NCI-H2171 treated with DMSO at 0.1 percent for 48 hours (cell line): ENCODE data around the gene PLG.
"Not testable (repeated sequence)": the region's sequence is repeated elsewhere in the genome, so short reads cannot be mapped to it uniquely, and the experiment has no call there.

ENCODE experiments used
- DNase-seq: peaks from one replicate; lab custom pipeline; 2025; lab: John Stamatoyannopoulos, UW

Gene PLG

DNA sequence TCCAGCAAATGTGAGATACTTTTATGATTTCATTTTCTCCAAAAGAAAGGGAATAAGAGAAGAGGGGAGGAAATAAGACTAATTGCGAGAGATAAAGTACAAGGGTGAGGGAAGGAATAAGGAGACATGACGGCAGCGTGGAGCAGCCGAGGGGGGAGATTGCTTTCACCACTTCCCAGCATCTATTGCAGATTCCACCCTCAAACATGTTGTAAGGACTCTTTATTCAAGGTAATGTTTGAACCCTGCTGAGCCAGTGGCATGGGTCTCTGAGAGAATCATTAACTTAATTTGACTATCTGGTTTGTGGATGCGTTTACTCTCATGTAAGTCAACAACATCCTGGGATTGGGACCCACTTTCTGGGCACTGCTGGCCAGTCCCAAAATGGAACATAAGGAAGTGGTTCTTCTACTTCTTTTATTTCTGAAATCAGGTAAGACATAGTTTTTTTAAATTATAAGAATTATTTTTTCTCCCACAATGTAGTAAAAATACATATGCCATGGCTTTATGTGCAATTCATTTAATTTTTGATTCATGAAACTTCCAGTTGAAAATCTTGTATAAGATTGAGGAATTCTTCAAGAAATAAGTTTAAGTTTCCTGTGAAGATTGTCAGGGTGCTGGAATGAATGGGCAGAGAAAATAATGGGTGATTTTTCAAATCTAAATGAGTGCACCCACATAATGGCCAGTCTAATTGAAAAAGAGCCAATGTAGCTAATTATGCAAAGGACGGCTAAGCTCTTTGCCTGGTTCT lies at the start of gene PLG:
TSS of gene PLG (plus strand) at position 327 of the 763 bp plus-strand sequence. CDS start at position 388, 61 bp downstream.
- DNase-seq = not testable (repeated sequence)

DNA sequence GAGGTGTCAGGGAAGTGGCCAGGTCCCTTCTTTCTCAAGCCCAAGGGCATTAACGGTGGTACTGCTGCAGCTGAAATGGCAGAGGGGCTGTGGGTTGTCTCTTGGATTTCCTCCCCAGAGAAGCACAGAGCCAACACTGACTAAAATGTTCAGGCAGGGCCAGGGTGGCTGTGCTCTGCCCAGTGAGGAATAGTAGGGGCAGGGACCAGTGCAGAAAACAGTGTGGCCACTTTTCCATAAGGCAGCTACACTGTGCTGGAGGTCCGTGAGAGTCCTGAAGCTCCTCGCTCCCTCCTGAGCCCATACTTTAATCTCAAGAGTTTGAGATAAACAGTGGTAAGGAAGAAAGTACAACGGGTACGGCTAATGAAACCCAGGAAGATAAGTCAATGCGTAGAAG lies 42.5 kb upstream of the PLG start:
- no peak for DNase-seq

DNA sequence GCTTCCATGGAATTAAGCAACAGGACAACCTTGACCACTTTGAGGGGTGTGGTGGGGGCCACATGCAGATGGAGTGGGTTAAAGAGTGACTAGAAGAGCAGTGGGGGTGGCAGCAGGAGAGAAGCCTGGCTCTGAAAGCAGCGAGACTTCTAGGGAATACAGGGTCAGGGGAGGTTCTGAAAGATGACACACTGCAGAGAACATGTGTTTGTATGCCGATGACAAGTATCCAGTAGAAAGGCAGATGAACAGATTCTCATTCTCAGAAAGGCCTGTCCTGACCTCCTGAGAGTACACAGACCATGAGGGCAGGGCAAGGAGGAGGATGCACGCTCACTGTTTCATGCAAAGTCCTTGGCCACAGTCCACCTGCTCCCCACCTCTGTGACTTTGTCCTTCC lies 40.8 kb upstream of the PLG start:
- DNase-seq = no peak

DNA sequence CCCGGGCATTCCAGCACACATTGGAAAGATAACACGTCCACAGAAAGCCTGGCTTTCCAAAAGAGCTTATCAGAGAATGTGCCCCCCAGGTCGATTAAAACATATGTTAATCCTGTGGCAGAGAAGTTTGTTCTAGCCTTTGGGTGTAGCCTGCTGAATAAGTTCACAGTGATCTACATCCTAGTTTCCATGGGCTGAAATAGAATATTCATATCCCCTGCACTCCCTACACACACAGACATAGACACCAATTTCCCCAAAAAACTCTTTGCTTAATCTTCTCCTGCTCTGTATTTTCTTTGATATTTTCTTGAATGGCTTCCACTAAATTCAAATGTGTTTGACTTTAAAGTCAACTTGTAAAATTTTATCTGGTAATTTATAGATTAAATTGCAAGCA lies 39.6 kb upstream of the PLG start:
- no peak for DNase-seq

DNA sequence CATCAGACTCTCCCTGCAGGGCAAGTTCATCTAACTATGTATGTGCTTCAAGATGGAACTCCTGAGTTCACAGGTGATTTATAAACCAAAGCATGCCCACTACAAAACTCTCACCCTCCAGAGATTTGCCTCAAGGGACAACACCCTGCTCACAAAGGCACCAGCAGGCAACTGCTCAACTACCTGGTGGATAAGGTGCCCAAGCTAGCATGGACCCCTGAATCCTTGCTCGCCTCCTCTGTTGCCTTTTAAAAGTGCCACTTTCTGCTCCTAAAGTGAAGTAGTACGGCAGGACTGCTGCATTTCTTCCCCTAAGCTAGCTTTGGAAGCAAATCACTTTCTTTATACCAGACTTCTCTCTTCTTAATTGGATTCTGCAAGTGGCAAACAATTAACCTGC lies 39.2 kb upstream of the PLG start:
- DNase-seq = no peak

DNA sequence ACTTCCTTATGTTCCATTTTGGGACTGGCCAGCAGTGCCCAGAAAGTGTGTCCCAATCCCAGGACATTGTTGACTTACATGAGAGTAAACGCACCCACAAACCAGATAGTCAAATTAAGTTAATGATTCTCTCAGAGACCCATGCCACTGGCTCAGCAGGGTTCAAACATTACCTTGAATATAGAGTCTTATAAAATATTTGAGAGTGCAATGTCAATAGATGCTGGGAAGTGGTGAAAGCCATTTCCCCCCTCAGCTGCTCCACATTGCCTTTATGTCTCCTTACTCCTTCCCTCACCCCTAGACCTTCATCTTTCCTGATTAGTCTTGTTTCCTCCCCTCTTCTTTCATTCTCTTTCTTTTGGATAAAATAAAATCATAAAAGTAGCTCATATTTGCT lies 37.8 kb upstream of the PLG start, which contains the start of gene LPA:
TSS of gene LPA (minus strand) at position 78 of the 400 bp plus-strand sequence. CDS start at position 17, 61 bp downstream.
- not testable (repeated sequence) for DNase-seq

DNA sequence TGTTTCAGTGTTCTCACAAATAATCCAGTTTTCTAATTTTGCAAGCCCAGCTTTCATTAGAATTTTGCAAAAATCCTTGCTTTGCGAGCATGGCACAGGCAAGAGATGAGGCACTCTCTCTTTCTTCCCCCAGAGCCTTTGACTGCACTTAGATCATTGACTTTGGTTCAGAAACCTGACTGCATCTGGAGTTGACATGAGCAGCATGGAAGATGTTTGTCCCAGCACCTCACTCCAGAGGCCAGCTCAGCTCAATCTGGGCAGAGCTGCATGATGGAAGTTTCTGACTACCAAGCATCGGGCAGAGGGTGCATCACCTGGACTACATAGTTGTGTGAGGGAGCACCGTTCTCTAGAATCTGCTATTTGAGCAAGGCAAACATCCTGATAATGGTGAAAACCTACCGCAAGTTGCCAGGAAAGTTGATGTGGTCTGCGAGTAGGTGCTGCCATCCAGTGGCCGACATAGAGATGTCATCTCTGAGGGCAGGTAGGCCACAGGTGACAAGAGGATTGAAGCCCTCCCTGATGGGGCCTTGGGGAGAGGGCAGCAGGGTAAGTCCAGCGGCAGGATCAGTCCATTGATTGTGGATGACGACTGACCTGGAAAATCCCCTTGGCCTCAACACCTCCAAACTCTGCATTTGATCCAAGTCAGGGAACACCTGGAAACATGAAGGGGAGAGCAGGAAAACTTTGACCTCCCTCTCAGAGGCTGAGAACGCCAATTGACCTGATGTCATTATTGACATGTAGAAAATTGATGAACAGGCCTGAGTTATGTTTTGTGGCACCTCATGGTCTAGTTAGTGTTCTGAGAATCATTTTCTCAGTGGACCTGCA lies 34.2 kb upstream of the PLG start:
- DNase-seq = peak; percentile 22

DNA sequence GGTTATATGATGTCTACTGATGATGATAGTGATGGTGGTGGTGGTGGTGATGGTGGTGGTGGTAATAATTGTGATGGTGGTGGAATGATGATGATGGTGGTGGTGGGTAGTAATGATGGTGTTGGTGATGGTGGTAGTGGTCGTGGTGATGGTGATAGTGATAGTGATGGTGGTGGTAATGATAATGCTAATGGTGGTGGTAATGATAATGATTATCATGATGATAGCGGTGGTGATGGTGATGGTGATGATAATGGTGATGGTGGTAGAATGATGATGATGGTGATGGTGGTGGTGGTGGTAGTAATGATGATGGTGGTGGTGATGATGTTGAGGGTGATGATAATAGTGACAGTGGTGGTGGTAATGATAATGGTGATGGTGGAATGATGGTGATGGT lies 33.5 kb upstream of the PLG start:
- no peak for DNase-seq

DNA sequence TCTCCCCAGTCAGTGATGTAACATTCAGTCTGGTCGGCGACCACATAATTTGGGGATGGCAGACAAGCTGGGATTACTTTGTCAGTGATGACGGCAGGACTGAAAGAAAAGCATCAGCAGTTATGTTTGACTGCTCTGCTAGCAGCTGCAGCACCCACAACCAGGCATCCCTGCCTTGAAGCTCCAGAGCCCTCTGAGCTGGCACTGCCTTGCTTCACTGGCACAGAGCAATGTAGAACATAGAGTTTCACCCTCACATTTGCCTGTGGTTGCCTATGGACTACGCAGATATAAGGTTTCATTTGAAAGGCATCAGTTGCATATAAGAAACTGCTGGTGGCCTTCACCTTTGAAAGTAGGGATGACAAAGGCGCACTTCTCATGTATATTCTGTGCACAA lies 25.6 kb upstream of the PLG start:
- DNase-seq = not testable (repeated sequence)

DNA sequence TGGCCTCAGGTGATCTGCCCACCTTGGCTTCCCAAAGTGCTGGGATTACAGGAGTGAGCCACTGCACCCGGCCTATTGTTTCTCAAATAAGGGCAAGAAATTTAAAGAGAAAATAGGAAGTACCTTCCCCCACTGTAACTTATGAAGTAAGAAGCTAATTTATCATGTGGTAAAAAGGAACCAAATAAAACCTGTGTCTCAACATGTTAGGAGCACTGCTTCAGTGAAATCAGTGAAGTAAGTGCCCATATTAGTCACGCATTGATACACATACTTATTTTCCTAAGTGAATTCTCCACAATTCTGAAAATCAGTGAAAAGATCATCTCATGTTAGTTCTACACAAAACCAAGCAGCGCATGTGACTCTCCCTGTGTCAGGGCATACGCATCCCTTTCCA lies 23.8 kb upstream of the PLG start:
- DNase-seq = no peak

DNA sequence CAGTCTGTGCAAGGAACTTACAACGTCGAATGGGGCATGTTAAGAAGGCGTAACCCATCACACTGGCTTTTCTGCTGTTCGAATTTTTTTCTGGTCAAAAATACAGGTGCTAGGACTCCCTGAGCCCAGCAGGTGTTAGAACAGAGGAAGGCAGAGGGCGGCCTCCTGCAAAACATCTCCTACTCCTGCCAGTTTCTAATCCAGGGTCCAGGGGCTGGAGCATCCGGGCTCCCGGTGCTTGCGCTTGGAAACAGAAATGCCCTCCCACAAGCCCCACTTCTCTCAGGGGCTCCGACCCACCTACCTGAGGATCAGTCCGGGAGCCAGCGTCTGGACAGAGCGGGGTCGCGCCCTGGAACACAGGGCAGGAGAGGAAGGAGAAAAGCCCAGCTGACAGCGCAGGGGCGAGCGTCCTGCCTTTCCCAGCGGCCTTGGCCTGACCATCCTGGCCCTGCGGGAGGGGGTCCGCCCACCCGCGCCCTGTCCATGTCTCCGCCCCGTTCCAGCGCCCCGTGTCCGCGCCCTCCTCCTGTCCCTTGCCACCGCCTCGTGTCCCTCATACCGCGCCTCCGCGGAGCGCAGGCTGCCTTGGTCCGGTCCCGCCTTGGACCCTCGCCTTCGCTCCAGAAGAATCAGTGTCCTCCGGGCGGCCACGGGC lies 23.2 kb upstream of the PLG start:
- no peak for DNase-seq

DNA sequence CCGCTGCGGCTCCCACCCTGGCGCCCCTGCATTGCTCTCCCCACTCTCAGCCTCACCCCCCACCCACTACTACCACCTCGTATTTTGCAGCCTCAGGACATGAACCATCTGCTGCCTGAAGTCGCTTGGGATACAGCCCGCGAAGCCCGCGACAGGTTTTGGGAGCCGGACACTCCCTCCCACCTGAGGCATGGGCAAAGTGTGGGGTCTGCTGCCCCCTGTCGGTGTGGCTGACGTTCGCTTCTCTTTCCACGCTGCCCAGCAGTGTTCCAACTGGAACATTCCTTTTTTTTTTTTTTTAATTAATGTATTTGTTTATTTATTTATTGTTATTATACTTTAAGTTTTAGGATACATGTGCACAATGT lies 22.7 kb upstream of the PLG start:
- DNase-seq = no peak

DNA sequence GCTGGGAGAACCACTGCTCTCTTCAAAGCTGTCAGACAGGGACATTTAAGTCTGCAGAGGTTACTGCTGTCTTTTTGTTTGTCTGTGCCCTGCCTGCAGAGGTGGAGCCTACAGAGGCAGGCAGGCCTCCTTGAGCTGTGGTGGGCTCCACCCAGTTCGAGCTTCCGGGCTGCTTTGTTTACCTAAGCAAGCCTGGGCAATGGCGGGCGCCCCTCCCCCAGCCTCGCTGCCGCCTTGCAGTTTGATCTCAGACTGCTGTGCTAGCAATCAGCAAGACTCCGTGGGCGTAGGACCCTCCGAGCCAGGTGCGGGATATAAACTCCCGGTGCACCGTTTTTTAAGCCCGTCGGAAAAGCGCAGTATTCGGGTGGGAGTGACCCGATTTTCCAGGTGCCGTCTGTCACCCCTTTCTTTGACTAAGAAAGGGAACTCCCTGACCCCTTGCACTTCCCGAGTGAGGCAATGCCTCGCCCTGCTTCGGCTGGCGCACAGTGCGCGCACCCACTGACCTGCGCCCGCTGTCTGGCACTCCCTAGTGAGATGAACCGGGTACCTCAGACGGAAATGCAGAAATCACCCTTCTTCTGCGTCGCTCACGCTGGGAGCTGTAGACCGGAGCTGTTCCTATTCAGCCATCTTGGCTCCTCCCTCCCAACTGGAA lies 16.8 kb upstream of the PLG start:
- DNase-seq = not testable (repeated sequence)

DNA sequence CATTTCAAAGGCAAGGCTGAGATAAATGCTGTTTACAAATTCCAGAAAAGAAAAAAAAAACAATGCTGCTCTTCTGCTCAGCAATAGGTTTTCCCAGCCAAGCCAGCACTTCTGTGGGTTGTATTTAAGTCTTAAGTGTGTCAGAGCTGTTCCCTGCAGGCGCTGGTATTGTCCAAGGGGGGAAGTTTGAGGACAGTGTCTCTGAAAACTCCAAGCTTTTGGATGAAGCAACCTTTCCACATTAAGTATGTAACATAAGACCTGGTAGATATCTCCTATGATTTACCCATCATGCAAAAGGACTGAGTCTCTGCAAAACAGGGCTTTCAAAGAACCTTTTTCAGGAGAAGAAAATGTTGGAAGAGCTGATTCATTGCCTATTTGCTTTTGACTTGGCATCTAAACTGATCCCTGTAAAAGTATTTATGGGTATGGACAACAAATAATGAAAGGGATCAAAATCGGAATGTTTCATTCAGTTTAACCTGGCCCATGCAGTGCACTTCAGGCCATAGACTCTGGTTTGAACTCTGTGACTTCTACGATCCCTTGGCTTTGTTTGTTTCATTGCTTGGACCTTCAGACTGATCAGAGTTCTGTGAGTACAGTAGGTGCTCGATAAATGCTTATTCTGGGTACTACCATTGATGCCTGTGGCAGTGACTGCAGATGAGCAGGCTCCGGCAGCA lies 16.1 kb upstream of the PLG start:
- DNase-seq = no peak

DNA sequence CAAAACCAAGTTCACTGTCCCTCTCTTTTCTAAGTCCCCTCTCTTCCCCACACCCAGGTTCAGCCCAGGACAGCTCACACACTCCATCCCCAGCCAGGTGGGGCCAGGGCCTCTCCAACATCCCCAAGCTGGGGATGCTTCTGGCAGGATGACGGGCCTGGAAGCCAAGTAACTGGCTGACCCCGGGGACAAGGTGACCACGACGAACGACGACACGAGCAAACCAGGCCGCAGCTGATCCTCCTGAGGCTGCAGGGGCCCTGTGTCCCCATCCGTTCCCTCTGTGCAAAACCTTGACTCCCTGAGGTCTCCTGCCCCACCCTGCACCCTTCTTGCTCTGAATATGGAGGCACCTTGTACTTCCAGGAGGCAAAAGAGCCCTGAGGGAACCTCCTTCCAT lies 11.6 kb upstream of the PLG start:
- no peak for DNase-seq

DNA sequence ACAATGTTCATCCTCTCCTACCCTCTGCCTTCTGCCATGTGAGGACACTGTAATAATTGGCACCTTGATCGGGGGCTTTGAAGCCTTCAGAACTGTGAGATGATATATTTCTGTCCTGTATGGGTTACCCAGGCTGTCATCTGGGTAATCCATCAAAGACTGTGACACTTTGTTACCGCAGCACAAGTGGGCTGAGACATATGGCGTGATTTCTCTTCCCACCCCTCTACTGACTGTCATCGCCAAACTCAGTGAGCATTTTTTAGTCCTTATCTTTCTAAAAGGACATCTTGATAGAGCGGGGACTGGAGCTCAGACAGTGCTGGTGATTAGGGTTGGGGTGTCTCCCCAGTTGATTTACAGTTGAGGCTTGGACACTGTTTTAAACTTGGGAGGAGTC lies 10.4 kb upstream of the PLG start:
- no peak for DNase-seq

DNA sequence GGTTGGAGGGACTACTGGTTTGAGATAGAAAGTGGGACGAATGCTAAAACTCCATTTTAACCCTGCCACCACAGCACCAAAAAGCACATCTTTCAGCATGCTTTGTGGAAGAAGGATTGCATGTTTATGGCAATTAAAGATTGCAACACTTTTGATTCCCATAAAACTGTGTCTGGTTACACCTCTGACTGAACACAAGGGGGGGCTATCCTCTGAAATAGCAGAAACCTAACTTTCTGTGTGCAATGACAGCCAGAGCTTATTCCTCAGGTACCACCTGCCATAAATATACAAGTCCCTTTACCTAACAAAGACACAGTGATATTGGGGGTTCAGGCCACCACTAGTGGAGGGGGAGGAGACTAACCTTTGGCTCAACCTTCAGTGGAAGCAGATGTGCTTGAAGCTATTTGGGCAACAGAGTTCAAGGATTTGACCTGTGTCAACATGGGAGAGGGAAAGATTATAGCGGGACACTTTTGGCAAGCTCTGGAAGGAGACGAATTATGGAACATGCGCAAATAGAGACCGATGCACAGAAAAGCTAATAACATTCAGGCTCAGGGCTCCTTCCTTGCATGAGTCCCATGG lies 9.6 kb upstream of the PLG start:
- DNase-seq = no peak

DNA sequence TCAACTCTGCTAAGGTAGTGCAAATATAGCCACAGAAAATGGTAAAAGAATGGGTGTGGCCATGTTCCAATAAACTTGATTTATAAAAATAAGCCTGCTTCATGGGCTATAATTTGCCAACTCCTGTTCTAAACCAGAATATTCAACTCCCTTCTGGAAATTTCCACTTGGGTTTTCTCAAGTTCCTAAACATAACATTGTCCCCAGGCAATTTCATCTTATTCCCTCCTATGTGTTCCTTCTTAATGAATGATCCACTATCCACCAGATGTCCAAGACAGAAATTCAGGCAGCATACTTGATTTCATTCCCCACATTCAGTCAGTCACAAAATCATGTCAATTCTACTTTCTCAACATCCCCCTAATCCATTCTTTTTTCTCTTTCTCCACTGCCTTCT lies 7.0 kb upstream of the PLG start:
- DNase-seq = not testable (repeated sequence)

DNA sequence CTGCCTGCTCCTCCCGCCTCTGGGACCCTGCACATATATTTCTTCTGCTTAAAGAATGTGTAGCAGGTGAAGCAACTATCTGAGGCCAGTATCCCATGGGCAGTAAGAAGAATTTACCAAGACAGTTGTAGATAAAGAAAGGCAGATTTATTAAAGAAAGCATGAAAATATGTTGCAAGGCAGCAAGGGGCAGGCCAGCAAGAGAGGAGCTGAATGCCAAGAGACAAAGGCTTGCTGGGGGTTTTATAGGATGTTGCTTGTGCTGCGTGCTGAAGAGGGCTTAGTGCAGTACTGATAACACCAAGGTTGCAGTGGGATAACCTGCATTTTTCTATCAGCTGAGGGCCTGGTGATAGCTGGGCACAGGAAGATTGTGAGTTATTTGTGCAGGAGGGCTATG lies 6.4 kb upstream of the PLG start:
- DNase-seq = not testable (repeated sequence)

DNA sequence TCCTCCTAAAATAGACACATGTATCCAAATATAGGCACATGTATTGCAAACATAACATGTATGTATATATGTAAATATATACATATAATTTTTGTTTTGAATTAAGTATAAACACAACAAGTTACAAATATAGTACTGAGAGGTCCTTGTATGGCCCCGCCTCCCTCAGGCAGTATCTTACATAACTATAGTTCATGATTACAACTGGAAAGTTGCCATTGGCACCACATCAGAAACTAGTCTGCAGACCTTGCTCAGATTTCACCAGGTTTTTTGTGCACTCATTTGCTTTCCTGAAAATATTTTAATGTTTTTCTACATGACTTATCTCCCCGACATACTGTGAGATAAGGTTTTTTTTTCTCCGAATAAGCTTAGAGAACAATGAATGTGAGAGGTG lies 5.2 kb upstream of the PLG start:
- not testable (repeated sequence) for DNase-seq

DNA sequence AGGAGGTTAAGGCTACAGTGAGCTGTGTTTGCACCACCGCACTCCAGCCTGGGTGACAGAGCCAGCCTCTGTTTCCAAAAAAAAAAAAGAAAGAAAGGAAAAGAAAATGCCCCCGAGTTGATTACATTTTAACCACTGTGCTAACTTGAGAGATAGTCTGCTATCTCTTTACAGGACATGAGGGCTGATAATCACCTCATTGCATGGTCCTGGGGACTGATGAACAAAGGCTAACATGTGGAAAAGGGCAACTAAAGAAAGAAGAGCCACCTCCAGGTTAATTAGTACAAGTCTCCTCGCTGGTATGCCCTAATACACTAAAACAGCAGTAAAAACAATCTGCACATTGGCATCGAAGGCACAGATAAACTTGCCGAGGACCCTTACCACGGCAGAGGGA lies 4.2 kb upstream of the PLG start:
- DNase-seq = no peak
